HuH-7 (cell line): Measurements from ENCODE around the gene PRR7.

ENCODE experiments used
- DNase-seq: peaks from one replicate; pipeline ENCODE4 v3.0.0; 2011; ENCODE audit warnings: low spot score

PRR7 gene

DNA sequence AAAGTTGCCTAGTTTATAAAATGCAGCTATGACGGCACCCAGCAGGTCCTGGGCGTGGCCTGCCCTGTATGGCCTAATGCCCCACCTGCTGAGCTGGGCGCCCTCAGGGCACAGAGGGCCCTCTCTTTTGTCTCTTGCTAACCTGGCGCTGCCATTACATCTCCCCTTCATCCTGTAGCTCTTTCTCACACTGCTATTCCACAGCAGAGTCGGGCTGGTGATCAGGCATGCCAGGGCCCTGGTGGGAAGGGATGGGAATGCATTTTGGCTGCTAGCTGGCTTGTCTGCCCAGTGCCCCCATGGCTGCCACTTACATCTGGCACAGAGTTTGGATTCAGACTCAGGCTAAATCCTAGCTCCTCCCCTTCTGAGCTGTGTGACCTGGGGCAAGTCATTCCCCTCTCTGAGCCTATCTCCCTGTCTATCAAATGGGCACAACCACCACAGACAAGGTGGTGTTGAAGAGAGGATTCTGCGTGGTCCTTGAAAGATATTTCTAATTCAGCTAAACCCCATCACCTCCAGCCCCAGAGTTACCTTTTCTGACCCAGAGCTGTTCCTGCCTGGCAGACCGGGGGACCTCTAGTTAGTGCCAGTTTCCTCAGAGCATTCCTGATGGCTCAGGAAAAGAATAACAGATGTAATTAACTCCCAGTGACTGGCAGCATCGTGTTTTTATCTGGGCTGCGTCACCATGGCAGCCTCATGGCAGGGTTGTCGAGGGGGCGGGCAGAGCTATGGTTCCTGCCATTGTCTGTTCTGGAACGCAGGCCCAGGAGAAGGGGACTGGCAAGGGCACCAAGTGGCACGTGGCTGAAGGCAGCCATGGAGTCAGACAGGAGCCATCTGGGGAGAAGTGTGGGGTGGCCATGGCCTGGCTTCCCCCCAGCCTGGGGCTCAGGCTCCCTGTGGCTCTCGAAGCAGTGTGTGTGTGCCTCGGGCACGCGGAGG is 6.3 kb downstream of the PRR7 start:
- DNase-seq: no peak

- no peak for DNase-seq
Observed at GRCh38 chr5:177453852-177454396, 7.3 kb downstream of the PRR7 start.

GRCh38 chr5:177454397-177455035 is 7.9 kb downstream of the PRR7 start:
- peak; percentile 100 for DNase-seq

DNA sequence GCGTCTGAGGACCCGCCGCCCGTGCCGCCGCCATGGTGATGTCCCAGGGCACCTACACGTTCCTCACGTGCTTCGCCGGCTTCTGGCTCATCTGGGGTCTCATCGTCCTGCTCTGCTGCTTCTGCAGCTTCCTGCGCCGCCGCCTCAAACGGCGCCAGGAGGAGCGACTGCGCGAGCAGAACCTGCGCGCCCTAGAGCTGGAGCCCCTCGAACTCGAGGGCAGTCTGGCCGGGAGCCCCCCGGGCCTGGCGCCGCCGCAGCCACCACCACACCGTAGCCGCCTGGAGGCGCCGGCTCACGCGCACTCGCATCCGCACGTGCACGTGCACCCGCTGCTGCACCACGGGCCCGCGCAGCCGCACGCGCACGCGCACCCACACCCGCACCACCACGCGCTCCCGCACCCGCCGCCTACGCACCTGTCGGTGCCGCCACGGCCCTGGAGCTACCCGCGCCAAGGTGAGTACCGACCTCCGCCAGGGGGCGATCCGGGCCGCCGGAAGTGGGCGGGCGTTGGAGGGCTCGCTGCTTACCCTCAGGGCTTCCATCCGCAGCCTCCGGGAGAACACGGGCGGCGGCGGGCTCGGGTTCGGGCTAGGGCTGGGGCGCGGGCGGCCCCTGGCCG is 8.5 kb downstream of the PRR7 start:
- peak; percentile 98 for DNase-seq

DNA sequence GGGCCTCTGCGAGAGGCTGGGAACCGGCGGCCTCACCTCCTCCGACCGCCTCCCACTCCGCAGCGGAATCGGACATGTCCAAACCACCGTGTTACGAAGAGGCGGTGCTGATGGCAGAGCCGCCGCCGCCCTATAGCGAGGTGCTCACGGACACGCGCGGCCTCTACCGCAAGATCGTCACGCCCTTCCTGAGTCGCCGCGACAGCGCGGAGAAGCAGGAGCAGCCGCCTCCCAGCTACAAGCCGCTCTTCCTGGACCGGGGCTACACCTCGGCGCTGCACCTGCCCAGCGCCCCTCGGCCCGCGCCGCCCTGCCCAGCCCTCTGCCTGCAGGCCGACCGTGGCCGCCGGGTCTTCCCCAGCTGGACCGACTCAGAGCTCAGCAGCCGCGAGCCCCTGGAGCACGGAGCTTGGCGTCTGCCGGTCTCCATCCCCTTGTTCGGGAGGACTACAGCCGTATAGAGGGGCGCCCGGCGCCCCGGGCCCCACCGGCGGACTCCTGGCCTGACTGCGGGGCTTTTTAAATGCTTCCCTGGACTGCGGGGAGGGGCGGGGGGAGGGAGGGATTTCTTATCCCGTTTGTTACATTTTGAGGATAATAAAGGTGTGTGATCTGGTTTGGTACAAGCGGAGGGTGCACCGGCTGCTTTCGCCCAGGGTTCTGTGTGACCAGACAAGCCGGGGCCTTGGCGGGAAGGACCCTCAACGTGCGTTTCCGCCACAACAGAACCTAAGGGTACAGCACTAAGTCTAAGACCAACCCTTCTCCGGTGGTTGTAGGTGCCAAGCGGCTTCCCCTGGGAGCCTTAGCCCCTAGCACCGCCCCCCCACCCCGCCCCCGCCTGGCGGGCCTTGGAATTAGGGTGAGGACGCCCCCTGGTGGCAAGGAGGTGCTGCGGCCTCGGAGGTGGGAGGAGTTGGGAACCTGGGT is 9.3 kb downstream of the PRR7 start:
- peak; percentile 99 for DNase-seq

DNA sequence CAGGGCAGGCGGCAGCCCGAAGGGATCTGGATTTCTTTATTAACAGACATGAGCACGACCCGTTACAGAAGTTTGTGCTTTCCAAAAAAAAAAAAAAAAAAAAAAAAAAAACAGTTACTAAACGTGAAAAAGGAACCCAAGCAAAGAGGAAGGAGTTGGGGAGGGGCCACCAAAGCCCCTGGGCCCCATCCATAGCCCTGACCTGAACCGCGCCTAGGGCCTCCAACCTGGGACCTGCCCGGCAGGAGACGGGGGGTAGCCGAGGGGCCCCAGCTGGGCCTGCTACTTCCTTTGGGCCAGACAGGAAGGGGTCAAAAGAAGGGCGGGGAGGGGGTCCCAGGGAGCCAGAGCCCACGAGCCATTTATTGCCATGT is 10.0 kb downstream of the PRR7 start:
- DNase-seq: no peak

- DNase-seq: peak; percentile 98
Observed at GRCh38 chr5:177456976-177457851, 10.6 kb downstream of the PRR7 start.

- DNase-seq: no peak
Observed at GRCh38 chr5:177457852-177458681, 11.5 kb downstream of the PRR7 start.

DNA sequence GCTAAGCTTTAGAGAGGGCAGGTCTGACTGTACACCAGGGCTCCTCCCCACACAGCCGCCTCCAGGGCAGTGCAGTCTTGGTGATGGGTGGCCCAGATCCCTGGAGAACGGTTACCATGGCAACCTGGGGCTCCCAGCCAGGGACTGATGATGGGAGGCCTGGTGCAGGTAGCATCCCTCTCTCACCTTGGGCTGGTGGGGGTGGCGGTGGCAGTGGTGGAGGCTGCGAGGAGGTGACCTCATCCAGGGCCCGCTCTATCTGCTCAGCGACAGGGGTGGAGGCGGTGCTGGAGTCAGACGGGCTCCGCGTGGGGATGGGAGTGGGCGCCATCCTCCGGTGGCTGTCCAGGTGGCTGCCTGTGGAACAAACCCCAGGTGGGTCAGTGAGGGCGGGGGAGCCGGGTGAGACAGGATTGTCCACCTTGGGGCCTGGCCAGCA is 12.3 kb downstream of the PRR7 start:
- DNase-seq: no peak

- no peak for DNase-seq
Observed at GRCh38 chr5:177459357-177459756, 12.7 kb downstream of the PRR7 start.

GRCh38 chr5:177459819-177460628 is 13.4 kb downstream of the PRR7 start:
- no peak for DNase-seq

DNA sequence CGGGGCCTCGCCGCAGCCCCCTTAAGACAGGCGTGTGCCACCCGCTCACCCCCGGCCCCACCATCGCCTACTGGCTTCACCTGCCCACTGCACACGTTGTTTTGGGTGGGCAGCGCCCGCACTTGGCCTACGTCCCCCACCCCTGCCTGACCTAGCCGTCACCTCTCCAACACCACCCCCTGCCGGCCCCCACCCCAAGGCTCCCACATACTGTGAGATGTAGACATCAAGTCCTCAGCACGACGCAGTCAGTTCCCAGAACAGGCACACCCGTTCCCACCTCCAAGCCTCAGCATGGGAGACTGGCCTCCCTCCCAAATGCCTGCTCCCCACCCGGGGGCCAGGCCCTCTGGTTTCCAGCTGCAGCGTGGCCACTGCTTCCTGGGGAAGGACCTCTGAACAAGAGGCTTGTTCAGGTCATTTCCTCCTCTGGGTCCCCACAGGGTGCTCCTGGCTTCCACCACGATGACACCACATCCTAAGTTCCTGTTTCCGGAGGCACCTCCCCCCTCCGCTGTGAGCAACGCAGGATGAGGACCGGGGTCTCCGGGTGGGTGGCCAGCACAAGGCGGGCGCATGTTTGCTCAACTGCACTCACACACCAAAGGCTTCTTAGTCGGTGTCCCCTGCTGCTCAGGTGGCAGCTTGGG is 15.5 kb downstream of the PRR7 start:
- DNase-seq: no peak

DNA sequence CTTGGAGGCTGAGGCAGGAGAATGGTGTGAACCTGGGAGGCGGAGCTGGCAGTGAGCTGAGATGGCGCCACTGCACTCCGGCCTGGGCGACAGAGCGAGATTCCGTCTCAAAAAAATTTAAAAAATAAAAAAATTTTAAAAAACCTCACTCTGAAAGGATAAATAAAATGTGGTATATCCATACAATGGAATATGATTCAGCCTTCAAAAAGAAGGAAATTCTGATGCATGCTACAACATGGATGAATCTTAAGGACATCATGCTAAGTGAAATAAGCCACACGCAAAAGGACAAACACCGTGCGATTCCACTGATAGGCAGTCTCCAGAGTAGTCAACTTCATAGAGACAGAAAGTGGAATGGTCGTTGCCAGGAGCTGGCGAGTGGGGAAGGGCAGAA is 18.4 kb downstream of the PRR7 start:
- DNase-seq: no peak

GRCh38 chr5:177466861-177467260 is 20.2 kb downstream of the PRR7 start:
- DNase-seq: no peak

DNA sequence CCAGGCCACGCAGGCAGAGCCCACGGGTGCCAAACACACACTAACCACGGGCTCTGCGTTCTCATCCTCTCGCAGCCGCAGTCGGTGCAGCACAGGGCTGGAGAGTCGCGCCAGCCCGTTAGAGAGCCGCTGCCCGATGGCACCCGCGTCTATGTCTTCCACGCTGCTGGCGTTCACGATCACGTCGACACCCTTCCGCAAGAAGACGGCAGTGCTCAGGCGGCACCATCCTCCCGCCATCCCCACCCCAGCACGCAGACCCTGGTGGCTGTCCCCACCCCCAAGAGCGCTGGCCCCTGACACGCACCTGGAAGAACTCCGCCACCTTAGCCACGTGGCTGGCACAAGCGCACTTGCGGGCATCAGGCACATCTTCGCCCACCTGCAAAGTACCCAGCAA is 20.8 kb downstream of the PRR7 start:
- DNase-seq: no peak

GRCh38 chr5:177468329-177468684 is 21.7 kb downstream of the PRR7 start:
- no peak for DNase-seq

GRCh38 chr5:177468685-177469628 is 22.3 kb downstream of the PRR7 start:
- DNase-seq: no peak
